ENCODE results near the gene FUT7. TPM values are rescaled to one million over a fixed set of nuclear protein-coding genes. Genes with fewer than 3 reads are reported as not detected.
"Not testable (repeated sequence)": the region's sequence is repeated elsewhere in the genome, so short reads cannot be mapped to it uniquely, and the experiment has no call there.

The FUT7 gene
- total RNA-seq, 1 donor from 2014 or later, result 0.13 TPM

- Mint-ChIP-seq H3K4me3 (ENCODE audit: unreplicated experiment) (no peak overlapping the region), H3K9me3 (ENCODE audit: unreplicated experiment) (no peaks in the 10 kb centered on the region), H3K27ac (ENCODE audit: unreplicated experiment) (no peak overlapping the region), H3K4me1 (ENCODE audit: unreplicated experiment) (no peaks in the 10 kb centered on the region), H3K27me3 (ENCODE audit: unreplicated experiment) (no peaks in the 10 kb centered on the region), H3K36me3 (ENCODE audit: unreplicated experiment) (peaks cover 3% of the 10 kb centered on the region)
- TF ChIP-seq, protein P1, sequence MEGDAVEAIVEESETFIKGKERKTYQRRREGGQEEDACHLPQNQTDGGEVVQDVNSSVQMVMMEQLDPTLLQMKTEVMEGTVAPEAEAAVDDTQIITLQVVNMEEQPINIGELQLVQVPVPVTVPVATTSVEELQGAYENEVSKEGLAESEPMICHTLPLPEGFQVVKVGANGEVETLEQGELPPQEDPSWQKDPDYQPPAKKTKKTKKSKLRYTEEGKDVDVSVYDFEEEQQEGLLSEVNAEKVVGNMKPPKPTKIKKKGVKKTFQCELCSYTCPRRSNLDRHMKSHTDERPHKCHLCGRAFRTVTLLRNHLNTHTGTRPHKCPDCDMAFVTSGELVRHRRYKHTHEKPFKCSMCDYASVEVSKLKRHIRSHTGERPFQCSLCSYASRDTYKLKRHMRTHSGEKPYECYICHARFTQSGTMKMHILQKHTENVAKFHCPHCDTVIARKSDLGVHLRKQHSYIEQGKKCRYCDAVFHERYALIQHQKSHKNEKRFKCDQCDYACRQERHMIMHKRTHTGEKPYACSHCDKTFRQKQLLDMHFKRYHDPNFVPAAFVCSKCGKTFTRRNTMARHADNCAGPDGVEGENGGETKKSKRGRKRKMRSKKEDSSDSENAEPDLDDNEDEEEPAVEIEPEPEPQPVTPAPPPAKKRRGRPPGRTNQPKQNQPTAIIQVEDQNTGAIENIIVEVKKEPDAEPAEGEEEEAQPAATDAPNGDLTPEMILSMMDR (IDR thresholded peaks at IDR 0.05), result peak; percentile 86
- DNase-seq (ENCODE audit: extremely low spot score, unreplicated experiment), result peak; percentile 91
These were observed 3.0 kb upstream of the FUT7 start for GRCh38 chr9:137034709-137035506.

- no peaks in the 10 kb centered on the region for H3K9me3 Mint-ChIP-seq (ENCODE audit: unreplicated experiment)
- H3K27me3 Mint-ChIP-seq (ENCODE audit: unreplicated experiment), result no peaks in the 10 kb centered on the region
- TF ChIP-seq, protein P1 (IDR thresholded peaks at IDR 0.05), result no peak
- no peak overlapping the region for H3K4me3 Mint-ChIP-seq (ENCODE audit: unreplicated experiment)
- H3K4me1 Mint-ChIP-seq (ENCODE audit: unreplicated experiment), result peaks cover 4% of the 10 kb centered on the region
- DNase-seq (ENCODE audit: extremely low spot score, unreplicated experiment), result no peak
- H3K36me3 Mint-ChIP-seq (ENCODE audit: unreplicated experiment), result peaks cover 3% of the 10 kb centered on the region
- no peak overlapping the region for H3K27ac Mint-ChIP-seq (ENCODE audit: unreplicated experiment)
These were observed 2.3 kb upstream of the FUT7 start for GRCh38 chr9:137034039-137034708.

- not testable (repeated sequence) for DNase-seq (ENCODE audit: extremely low spot score, unreplicated experiment); H3K27ac Mint-ChIP-seq (ENCODE audit: unreplicated experiment); H3K36me3 Mint-ChIP-seq (ENCODE audit: unreplicated experiment); H3K9me3 Mint-ChIP-seq (ENCODE audit: unreplicated experiment); H3K4me3 Mint-ChIP-seq (ENCODE audit: unreplicated experiment); H3K27me3 Mint-ChIP-seq (ENCODE audit: unreplicated experiment); H3K4me1 Mint-ChIP-seq (ENCODE audit: unreplicated experiment)
These were observed 1.6 kb upstream of the FUT7 start for GRCh38 chr9:137033481-137033880.

DNA sequence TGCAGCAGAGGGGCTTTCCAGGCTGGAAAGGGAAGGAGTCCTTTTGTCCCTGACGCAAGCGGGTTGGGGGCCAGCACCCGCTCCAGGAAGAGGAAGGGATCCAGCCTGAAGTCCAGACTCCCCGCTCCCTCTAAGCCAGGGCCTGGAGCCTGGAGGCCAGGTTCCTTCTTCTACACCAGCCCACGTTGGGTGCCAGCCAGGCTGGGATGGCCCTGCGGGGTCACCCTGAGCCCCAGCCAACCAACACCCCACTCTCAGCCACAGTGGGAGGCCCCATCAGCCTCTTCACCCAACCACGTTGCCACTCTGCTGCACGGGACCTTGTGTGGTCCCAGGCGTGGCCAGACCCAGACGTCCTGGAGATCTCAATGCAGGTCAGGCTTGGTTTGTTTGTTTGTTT is 970 bp upstream of the FUT7 start:
- peaks cover 4% of the 10 kb centered on the region for H3K4me1 Mint-ChIP-seq (ENCODE audit: unreplicated experiment)
- H3K4me3 Mint-ChIP-seq (ENCODE audit: unreplicated experiment), result no peak overlapping the region
- peaks cover 3% of the 10 kb centered on the region for H3K36me3 Mint-ChIP-seq (ENCODE audit: unreplicated experiment)
- no peaks in the 10 kb centered on the region for H3K9me3 Mint-ChIP-seq (ENCODE audit: unreplicated experiment)
- TF ChIP-seq, protein P1 (IDR thresholded peaks at IDR 0.05), result no peak
- H3K27me3 Mint-ChIP-seq (ENCODE audit: unreplicated experiment), result no peaks in the 10 kb centered on the region
- no peak overlapping the region for H3K27ac Mint-ChIP-seq (ENCODE audit: unreplicated experiment)
- DNase-seq (ENCODE audit: extremely low spot score, unreplicated experiment), result no peak

DNA sequence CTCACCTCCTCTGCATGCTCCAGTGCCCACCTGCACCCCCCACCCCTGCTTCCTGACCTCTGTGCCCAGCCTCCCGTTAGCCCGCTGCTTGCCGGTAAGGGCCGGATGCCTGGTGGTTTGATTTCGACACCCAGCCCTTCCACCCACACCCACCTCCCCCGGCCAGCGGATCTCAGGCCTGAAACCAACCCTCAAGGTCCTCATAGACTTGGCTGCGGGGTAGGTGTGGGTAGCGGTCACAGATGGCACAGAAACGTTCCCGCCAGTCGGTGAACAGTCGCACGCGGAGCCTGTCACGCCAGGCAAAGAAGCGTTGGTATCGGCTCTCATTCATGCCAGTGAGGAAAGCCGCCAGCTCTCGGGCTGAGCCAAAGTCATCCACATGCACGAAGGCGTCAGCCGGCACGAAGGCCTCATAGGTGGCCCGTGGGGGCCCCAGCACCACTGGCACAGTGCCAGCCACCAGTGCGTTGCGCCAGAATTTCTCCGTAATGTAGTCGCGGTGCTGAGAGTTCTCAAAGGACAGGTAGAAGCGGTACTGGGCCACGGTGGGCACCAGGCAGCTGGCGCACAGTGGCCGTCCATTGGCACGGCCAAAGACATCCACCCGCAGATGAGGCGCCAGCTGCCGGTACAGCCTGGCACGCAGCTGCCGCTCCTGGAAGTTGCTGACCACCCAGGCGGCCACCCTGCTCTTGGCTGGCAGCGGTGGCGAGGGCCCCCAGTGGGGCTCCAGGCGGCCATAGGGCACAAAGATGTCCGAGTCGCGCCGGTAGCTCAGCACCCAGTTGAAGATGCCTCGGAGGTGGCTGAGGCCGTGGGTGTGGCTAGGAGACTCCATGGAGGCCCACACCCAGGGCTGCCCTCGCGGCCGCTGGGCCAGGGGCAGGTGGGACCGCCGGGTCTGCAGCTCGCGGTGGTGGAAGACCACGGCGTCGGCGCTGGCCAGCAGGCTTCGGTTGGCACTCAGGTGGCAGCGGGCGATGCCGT is 1.1 kb downstream of the FUT7 start:
- Mint-ChIP-seq H3K4me1 (ENCODE audit: unreplicated experiment) (peaks cover 12% of the 10 kb centered on the region), H3K27ac (ENCODE audit: unreplicated experiment) (no peak overlapping the region), H3K9me3 (ENCODE audit: unreplicated experiment) (no peaks in the 10 kb centered on the region), H3K4me3 (ENCODE audit: unreplicated experiment) (no peak overlapping the region), H3K27me3 (ENCODE audit: unreplicated experiment) (no peaks in the 10 kb centered on the region), H3K36me3 (ENCODE audit: unreplicated experiment) (no peaks in the 10 kb centered on the region)
- no peak for DNase-seq (ENCODE audit: extremely low spot score, unreplicated experiment)
- TF ChIP-seq, protein P1 (IDR thresholded peaks at IDR 0.05), result no peak
